ENCODE data around the gene SLC6A4.

- TF ChIP-seq POLR2A (IDR thresholded peaks at IDR 0.05; ENCODE audit: low read length) = no peak
- TF ChIP-seq GATA1 (IDR thresholded peaks at IDR 0.05; ENCODE audit: low read depth, low read length) = no peak
Observed at GRCh38 chr17:30165960-30166359, 69.5 kb downstream of the SLC6A4 start.
